HG03469 (cell line): ENCODE data around the gene KAZN.

Source experiments
- ATAC-seq: cut with Tn5 transposase; IDR thresholded peaks from one replicate; pipeline ENCODE4 v1.9.1; 2021; ENCODE audit warnings: mild to moderate bottlenecking, moderate library complexity, moderate number of reproducible peaks; ENCODE audit not compliant: unreplicated experiment

The KAZN gene

DNA sequence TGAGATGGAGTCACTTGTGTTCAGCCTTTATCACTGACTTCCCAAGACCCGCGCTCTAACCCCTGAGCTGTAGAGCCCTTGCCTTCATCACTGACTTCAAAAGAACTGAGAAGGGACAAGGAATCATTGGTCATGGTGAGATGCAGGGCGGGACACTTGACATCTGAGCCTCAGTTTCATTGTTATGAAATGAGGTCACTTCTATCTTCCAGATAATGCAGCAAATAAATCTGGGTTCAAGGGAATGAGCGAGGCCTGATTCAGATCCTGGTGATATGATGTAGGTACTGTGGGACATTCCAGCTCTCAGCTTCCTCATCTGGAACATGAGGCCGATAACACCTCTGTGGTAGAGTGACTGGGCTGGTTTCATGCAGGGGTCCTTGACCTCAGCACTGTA, 13.8 kb downstream of the KAZN start:
- ATAC-seq, result no peak

DNA sequence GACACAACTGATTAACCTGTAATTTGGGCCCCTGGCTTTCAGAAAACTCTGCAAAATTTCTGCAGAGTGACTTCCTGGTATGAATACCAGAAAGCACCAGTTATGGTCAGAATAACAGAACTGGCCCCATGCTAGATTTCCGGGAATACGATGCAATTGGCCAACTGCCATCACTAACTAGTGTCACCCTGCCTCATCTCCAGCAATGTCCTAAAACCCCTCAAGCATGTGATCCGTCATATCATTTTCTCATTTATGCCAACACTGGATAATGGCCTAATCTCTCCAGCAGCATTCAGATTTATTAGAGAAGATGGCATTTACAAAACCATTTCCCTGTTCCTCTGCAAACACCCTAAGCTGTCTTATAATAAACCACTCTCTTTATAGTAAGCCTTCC, 15.4 kb downstream of the KAZN start:
- no peak for ATAC-seq

DNA sequence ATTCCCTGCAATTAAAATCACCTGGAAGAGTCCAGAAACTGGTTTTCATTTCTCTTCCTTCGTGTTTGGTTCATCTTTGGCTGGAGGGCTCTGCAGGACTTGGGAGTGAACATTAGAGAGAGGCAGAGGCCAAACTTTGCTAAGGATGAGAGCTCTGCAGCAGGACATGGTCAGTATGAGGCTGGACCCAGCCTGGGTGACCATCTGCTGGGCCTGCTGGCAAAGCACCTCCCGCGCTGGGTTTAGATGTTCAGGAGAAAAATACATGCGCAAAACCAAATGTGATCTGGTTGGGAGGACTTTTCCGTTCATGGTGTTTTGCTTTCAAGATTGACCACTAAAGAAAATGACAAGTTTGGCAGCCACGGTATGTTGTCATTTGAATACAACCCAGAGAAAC, 15.9 kb downstream of the KAZN start:
- ATAC-seq, result no peak

DNA sequence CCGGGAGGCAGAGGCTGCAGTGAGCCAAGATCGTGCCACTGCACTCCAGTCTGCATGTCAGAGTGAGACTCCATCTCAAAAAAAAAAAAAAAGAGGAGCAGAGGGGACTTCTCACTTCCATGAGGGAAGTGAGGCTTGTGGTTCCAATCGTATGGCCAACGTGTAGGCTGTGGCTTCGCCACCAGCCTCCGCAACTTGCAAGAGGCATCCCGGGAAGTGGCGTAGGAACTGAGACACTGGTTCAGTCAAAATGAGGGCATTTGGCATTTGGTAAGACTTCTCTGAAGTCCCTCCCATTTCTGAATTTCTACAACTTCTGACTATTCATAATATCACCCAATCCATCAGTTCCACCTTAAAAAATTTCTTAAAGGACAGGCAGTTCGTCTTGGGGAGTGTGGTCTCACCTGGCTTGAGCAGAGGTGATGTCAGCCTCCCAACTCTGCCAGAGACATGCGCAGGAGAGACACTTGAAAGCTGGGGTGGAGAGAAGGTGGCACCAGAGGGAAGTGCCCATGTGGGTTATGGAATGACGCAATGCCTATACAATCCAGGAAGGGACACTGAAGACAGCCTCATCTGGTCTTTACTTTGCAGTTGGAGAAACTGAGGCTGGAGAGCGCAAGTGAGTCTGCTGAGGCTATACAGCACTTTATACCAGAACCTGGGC, 17.2 kb downstream of the KAZN start:
- ATAC-seq, result no peak

DNA sequence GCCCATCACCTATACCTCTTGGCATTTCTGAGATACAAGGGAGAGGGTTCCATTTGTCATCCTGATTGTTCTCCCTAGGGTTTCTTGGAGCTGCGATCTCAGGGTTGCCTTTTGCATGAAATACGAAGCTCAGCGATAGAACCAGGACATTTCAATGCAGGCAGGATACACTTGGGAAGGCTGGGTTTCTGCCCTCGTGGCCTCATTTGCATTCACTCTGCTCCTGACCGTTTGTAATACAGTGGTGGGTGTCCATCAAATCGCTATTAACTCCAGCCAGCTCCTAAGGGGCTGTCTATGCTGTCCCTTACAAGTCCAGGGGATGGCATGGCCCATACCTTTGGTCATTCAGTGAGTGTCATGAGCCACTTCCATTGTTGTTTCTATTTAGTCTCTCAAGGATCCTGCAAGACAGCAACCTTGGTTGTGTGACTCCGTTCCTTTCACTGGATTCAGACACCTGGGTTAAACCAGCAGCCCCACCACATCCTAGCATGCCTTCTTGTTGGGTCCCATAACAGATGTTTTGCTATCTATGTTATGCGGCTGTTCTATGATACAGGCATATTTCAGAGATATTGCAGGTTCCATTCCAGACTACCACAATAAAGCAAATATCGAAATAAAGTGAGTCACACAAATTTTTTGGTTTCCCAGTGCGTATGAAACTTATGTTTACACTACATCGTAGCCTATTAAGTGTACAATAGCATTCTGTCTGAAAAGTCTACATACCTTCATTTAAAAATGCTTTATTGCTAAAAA, 18.3 kb downstream of the KAZN start:
- no peak for ATAC-seq

DNA sequence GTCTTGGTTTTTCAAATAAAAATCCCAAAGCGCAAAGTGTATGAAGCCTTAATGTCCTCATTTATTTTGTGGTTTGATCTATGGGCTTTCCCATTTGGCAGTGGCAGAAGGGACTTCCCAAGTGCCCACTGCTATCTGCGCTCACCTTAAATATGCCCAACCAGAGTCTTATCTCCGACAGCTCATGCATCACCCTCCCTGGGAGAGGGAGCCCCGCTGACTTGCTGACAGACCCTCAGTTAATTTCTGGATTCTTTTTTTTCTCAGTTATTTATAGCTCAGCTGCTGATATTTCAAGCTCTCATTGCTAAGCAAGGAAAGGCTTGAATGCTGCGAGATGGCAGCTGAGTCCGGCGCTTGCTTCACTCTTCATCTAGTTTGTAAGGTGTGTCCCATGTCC, 19.3 kb downstream of the KAZN start:
- no peak for ATAC-seq

DNA sequence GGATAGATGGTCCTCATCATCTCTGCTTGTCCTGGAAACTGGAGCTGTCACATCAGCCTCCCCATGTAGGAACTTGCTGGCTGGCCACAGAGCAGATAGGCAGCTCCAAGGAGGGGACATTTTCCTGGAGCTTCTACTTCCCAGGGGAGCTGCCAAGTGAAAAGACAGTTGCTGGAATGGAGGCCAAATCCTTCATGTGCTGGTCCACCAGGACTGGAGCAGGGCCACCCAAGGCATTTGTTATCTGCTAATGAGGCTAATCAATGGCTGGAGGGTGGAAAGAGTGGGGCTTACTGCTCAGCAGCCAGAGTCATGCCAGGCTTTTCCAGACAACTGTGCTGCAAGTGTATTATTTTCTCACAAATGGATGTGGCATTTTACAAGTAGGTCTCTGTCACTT, 22.5 kb downstream of the KAZN start:
- no peak for ATAC-seq

DNA sequence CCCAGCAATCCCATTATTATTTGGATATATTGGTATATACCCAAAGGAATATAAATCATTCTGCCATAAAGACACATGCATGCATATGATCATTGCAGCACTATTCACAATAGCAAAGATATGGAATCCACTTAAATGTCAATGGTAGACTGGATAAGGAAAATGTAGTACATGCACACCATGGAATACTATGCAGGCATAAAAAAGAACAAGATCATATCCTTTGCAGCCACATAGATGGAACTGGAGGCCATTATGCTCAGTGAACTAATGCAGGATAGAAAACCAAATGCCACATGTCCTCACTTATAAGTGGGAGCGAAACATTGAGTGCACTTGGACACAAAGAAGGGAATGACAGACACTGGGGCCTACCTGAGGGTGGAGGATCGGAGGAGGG, 24.6 kb downstream of the KAZN start:
- no peak for ATAC-seq

DNA sequence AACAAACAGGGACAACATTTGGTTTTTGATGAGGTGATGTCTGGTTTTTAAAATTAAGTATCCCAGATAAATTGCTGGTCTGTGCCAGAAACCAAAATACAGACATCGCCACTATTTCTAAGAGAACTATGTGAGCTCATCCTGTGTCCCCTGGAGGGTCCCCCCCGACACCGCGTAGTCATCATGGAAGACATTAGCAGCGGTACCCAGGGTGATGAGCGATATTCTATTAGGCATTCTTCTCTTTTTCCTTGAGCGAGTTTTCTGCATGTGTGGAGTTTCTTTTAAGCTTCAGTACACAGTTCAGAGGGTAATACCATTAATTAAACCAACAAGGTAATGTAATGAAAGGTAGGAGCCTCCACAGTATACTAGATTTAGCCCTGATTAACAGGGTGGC, 26.5 kb downstream of the KAZN start:
- no peak for ATAC-seq

DNA sequence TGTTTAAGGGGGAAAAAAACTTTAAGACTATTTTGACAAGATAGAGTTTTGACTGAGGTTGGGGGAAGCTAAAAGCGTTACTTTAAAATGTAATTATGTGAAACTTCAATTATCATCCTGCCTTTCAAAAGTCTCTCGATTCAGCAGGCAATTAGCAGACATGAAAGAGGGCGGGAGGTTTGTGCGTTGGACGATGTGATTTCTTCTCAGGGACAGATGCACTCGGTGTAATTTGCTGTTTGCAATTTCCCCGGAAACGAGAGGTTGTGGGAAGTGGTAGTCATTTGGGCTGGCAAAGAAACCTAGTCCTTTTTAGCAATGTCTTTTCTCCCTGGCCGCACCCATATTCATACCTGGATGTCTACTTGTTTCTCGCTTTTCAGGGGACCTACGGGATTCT, 27.1 kb downstream of the KAZN start:
- no peak for ATAC-seq

DNA sequence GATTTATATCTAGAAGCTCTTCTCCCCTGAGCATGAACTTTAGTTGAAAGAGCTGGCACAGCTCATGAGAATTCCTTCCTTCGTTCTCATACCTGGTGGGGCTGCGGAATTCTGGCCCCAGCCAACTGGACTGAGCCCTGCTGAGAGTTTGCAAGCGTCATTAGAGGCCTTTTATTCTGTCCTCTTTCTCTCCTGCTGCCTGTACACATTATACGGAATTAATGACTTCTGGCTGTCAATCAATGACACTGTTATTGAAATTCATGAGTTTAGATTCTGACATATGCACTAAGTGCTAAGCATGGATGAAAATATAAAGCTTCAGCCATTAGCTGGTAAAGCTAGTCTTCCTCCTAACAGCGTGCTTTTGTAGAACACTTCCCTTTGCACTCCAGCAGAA, 27.5 kb downstream of the KAZN start:
- no peak for ATAC-seq

DNA sequence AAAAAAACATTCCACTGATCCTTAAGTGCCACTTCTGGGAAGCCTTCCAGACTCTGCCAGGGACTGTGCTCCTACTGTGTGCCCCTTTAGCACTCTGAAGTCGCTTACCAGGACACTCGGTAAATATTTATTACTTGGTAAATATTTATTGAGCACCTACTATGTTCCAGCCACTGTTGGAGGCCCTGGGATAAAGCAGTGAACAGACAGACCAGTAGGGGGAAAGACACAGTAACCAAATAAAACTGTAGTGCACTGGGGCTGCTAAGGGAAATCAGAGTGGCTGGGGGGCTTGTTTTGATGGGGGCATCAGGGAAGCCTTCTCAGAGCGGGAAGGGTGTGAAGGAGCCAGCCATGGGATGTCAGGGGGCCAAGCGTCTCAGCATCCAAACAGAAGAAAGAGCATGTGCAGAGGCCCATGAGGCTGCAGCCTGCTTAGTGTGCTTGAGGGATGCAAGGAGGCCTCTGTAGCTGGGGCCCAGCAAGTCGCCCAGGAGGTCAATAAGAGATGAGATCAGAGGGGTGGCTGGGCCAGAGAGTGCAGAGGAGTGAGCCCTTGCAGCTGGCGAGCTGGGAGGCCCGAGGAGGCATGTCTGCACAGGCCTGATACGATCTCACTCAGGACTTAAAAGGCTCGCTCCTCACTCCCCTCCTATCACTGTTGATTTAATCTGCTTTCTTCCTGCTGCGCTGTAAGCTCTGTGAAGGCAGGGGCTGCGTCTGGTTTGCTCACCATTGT, 28.6 kb downstream of the KAZN start:
- no peak for ATAC-seq

DNA sequence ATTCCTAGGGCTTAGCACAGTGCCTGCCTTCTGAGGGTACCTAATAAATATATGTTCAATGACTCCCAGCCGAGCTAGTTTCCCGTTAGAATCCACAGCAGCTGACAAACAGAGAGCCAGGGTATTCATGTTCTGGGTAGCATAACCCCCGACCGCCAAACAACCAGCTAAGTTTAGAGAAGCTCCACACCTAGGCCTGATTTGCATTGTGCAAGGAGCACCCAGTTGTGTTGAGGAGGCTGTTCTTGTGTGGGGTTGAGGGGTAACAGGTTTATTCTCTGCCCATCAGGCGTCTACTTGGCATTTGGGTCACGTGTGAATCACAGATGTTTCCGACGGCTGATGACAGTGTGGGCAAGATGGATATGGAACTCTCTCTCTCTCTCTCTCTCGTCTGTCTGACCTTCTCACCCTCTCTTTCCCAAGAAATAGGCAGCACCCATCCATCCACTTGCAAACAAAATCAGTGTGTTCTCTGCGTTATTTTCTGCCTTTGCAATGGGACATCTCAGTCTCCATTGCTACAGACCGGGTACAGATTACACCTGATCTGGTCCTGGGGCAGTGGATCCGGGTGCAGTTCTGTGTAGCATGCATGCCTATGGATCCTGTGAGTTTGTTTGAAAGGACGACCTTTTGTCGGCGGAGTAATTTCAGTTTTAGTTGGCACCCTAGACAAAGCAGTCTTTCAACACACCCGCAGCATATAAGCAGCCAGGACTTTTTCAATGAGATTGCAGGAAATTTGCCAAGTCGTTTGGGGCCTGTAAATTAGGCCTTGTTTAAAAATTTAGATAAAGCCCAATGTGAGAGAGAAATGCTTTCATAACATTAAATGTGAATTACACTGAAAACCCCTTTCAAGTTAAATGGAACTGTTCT, 29.4 kb downstream of the KAZN start:
- no peak for ATAC-seq

DNA sequence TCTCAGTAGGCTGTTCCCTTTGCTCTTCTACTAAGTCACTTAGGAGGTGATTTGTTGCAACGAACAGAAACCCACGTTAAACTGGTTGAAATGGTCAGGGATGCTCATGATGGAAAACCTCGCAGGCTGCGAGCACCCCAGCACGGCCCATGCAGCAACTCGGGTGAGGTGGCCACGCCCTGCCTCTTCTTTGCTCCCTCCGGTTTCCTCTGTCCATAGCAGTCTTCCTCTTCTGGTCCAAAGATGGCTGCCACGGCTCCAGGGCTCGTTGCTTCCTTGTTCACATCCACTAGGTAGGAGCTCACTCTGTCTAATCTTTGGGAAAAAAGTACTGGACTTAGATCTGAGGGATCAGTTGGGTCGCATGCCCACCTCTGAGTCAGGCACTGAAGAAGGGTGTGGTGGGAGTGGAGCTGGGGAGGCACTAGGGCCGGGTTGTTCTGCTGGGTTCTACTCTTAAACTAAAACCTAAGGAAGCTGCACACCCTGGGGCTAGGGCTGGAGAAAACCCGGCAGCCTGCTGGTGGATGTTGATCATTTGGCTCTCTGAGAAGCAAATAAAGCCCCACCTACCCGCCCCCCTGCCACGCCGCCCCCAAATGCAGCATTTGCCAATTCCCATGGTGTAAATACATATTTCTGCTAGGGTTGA, 31.0 kb downstream of the KAZN start:
- ATAC-seq, result no peak

DNA sequence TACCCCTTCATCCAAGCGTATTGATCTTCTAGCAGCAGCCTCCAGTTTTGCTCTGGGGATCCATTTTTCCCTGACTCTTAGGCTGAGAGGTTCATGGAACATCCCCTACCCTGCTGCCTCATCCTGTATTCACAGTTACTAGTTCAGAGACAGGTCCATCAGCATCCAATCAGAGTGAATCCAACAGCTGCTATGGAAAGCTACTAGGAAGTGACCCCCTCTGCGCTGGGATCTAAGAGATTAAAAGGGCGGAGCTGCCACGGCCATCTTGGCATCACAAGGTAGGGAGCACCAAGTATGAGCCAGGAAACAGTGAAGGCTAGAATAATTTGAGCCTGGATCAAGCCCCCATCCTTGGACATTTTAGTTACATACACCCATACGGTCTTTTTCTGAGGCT, 32.5 kb downstream of the KAZN start:
- no peak for ATAC-seq

DNA sequence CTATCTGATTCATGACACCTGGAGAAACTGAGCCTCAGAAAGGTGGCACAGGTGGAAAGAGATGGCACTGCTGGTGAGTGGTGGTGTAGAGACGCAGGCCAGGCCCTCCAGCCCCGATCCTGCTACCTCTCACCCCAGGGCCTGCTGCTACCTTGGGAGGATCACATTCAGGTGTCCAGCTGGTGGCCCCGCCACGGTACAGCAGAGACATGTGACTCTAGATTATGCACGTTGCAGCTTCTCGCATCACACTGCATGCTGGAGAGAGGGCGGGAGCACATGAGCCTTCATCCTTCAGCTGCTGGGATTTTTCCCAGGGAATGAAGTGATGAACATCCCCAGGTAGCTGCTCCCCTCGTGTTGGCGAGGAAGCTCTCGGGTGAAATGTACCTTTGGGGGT, 32.9 kb downstream of the KAZN start:
- no peak for ATAC-seq

DNA sequence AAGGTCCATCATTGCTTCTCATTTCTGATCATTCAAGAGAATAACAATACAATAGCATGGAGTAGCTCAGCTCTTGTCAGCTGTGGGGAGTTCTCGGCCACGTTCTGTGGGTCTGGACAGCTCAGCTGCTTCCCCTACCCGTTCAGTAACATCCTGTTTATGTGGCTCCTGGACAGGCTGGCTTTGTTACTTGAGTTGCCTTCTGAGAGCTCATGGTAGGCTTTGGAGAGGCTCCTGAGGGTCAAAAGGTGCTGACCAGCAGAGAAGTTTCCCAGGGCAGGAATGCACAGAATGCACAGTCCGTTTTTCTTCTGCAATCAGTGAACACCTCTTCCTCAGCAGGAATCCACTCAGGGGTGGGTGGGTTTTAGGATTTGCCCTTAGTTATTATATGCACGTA, 36.0 kb downstream of the KAZN start:
- ATAC-seq, result no peak

DNA sequence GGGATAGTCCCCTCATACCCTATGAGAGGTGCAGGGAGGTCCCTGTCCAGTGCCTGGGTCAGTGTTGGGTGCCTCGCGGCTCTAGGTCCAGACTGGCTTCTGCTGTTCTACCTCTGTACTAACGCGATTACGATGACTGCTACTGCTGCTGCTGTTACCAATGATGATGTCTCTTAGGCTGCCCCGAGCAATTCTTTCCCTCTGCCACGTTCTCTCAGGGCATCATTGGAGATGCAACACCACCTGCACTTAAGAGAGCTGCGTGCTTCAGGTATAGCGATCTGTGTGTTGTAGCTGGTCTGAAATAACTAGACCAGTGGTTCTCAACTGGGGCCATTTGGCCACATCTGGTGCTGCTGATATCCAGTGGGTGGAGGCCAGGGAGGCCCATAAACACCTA, 36.9 kb downstream of the KAZN start:
- no peak for ATAC-seq

DNA sequence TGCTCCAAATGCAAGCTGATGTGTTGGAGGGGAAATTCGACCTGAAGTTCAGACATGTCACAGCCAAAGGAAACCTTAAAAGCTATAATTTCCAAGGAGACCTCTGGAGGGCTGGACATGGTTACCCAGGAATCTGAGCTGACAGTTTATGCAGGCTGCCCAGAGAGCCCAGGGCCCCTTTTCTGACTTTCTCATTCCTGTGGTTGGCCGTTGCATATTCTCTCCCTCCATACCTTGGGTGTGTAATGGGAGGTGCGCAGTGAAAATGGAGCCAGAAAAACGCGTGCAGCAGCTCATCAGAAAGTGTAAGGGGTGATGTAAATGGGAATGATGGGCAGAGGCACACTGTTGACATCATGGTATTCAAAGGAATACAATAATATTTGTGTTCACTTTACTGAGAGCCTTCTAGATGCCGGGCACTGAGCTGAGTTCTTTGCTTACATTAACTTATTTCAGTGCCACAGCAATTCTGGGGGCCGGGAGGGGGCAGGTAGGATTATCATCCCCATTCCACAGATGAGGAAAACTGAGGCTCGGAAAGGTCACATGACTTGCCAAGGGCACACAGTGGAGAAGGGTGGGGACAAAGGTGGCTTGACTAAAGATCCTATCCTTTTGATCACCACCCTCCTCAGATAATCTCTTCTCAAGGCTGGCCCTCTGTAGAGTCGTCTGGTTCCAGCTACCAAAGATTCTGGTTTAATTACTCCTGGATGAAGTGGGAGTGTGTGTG, 38.6 kb downstream of the KAZN start:
- no peak for ATAC-seq
